ENCODE data around the gene LRG1. TPM values are rescaled to one million over a fixed set of nuclear protein-coding genes. Genes with fewer than 3 reads are reported as not detected.

LRG1 gene
- total and polyA plus RNA-seq, 9 of the 15 experiments (the other 6 are each of a cell fraction or from before 2014, with no cell fraction given) = 1.5 to 11.9 (median 8.7) TPM

- intact Hi-C loops (cut with micrococcal nuclease) = no loop called here
- WGBS (ENCODE audit: insufficient coverage, low coverage, missing lambda C conversion rate) = 77% methylated on average over 12 of the region's 12 CpGs
- CTCF ChIA-PET (ENCODE audit: low intra/inter-chr PET ratio) = interaction anchor here (0.6 kb wide), 1 partner anchor 274 kb away, joined by 3 read pairs; no protein-coding TSS in a partner anchor
Observed at GRCh38 chr19:4507150-4507452, 32.7 kb downstream of the LRG1 start.

More at GRCh38 chr19:4507150-4507452, 32.7 kb downstream of the LRG1 start:
- peaks cover 12 to 17% of the 10 kb centered on the region in 2 experiments; a peak in 4 of 5 replicates for H3K27me3 ChIP-seq (ENCODE audit: control insufficient read depth in 2 of 2, insufficient read depth in 2 of 2, low read length in 2 of 2)
- TF ChIP-seq NR2C1 (IDR thresholded peaks at IDR 0.05) = no peak
- TF ChIP-seq NR2C1 (tag; IDR thresholded peaks at IDR 0.05) = no peak
- TF ChIP-seq, protein P1, sequence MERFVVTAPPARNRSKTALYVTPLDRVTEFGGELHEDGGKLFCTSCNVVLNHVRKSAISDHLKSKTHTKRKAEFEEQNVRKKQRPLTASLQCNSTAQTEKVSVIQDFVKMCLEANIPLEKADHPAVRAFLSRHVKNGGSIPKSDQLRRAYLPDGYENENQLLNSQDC (CRISPR knock-in tag; IDR thresholded peaks at IDR 0.05) = no peak
- no peak for TF ChIP-seq RAD21 (CRISPR knock-in tag; conservative IDR thresholded peaks at IDR 0.05 in 1 of 2, IDR thresholded peaks at IDR 0.05 in 1 of 2)
- no peak for TF ChIP-seq PTRF (tag; IDR thresholded peaks at IDR 0.05)
- no peak for TF ChIP-seq PHF8 (IDR thresholded peaks at IDR 0.05; ENCODE audit: borderline replicate concordance, low read length)
- TF ChIP-seq, protein P2, sequence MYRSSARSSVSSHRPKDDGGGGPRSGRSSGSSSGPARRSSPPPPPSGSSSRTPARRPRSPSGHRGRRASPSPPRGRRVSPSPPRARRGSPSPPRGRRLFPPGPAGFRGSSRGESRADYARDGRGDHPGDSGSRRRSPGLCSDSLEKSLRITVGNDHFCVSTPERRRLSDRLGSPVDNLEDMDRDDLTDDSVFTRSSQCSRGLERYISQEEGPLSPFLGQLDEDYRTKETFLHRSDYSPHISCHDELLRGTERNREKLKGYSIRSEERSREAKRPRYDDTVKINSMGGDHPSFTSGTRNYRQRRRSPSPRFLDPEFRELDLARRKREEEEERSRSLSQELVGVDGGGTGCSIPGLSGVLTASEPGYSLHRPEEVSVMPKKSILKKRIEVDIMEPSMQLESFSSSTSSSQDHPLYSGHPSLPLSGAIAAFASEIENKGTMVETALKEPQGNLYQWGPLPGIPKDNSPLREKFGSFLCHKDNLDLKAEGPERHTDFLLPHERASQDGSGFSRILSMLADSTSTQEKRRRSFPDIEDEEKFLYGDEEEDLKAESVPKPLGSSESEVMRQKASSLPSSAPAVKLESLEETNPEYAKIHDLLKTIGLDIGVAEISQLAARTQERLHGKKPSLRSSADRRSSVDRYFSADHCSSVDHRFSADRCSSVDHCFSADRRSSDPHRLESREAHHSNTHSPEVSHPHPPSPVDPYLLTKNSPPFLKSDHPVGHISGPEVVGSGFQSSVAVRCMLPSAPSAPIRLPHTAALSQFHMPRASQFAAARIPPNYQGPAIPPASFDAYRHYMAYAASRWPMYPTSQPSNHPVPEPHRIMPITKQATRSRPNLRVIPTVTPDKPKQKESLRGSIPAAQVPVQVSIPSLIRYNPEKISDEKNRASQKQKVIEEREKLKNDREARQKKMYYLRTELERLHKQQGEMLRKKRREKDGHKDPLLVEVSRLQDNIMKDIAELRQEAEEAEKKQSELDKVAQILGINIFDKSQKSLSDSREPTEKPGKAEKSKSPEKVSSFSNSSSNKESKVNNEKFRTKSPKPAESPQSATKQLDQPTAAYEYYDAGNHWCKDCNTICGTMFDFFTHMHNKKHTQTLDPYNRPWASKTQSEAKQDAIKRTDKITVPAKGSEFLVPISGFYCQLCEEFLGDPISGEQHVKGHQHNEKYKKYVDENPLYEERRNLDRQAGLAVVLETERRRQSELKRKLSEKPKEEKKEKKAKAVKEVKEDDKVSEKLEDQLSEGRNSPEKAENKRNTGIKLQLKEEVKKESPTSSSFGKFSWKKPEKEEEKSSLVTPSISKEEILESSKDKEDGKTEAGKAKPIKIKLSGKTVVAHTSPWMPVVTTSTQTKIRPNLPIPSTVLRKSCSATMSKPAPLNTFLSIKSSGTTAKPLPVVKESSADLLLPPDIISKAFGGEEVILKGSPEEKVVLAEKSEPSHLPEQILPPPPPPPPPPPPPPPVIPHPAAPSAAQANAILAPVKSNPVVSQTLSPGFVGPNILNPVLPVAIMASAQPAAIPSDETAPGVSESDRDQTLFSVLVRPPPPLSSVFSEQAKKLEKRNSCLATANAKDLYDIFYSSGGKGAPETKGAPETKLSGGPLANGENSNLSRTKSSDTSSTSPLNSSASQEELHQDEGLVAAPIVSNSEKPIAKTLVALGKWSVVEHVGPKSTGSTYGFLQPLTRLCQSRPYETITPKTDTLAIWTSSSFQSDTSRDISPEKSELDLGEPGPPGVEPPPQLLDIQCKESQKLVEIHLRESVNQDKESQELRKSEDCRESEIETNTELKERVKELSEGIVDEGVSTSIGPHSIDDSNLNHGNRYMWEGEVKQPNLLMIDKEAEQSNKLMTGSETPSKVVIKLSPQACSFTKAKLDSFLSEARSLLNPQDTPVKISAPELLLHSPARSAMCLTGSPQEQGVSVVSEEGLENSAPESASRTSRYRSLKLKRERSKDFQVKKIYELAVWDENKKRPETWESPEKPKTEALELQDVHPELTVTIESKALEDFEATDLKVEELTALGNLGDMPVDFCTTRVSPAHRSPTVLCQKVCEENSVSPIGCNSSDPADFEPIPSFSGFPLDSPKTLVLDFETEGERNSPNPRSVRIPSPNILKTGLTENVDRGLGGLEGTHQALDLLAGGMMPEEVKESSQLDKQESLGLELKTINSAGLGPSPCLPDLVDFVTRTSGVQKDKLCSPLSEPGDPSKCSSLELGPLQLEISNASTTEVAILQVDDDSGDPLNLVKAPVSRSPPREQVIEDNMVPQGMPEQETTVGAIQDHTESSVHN (IDR thresholded peaks at IDR 0.05; ENCODE audit: borderline replicate concordance in 1 of 2, low read depth in 1 of 2) = no peak
- TF ChIP-seq THRAP3 (IDR thresholded peaks at IDR 0.05; ENCODE audit: borderline replicate concordance) = no peak
- no peak for TF ChIP-seq TSC22D4 (tag; IDR thresholded peaks at IDR 0.05)
- no peak overlapping the region for H3K9ac ChIP-seq (ENCODE audit: insufficient read depth in 1 of 2, low read depth in 2 of 2, low read length in 2 of 2)
- no peak overlapping the region for H3K27ac ChIP-seq (ENCODE audit: extremely low read depth, low read depth, low read length)
- H3K4me1 ChIP-seq (replicated peaks in 1 of 2; ENCODE audit: control insufficient read depth in 2 of 2, insufficient read depth in 2 of 2, low read length in 2 of 2) = peaks cover 0 to 69% of the 10 kb centered on the region in 2 experiments; a peak in 2 of 5 replicates
- DNase-seq (ENCODE audit: extremely low read depth in 1 of 4, low spot score in 3 of 4) = no peak
- no peak overlapping the region for H2AFZ ChIP-seq (ENCODE audit: low read depth, low read length)
- H3K36me3 ChIP-seq (ENCODE audit: control insufficient read depth, insufficient read depth, low read length) = peaks cover 12% of the 10 kb centered on the region; the same call in 1 of the 3 replicates
- in situ Hi-C loops (cut with MboI) = no loop called here
- H3K9me1 ChIP-seq (ENCODE audit: control insufficient read depth, insufficient read depth, low read length) = peaks cover 3% of the 10 kb centered on the region
- H3K79me2 ChIP-seq (ENCODE audit: control insufficient read depth, insufficient read depth, low read length) = no peaks in the 10 kb centered on the region
- no peak for ATAC-seq
- BruUV-seq (replicated peaks) = no TSS peak
- no peak overlapping the region for H3K4me3 ChIP-seq
- peaks cover 5% of the 10 kb centered on the region; the same call in 1 of the 2 replicates for H4K20me1 ChIP-seq (replicated peaks; ENCODE audit: control insufficient read depth, insufficient read depth, low read length)
- no peak overlapping the region for H3K4me2 ChIP-seq (ENCODE audit: insufficient read depth, low read length)
- POLR2A ChIA-PET = interaction anchor here (0.8 kb wide), 1 partner anchor 16 kb away, joined by 5 read pairs; no protein-coding TSS in a partner anchor
- no peak for FAIRE-seq
- H3K9me3 ChIP-seq (replicated peaks; ENCODE audit: control insufficient read depth, insufficient read depth, low read depth, low read length) = no peaks in the 10 kb centered on the region
